Measurements from ENCODE around the gene HECTD2.

HECTD2 gene

DNA sequence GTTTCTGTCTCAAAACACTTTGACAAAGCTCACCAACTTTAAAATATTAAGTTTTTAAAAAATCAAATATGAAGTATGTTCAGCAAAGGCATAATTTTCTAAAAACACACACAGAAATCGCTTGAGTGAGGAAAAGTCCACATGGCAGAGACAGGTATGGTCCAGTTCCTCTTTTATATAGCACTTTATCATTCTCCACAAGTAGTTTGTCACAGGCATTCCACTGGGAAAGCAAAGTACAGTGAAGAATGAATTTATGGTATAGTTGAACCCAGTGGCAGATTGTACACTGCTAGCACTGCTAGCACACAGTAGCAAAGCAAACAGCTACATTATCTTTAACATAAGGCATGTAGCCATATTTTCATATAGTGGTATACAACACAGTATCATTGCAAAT, 102.3 kb downstream of the HECTD2 start:
- TF ChIP-seq CTCF (IDR thresholded peaks at IDR 0.05), result no peak
- no peak overlapping the region for H3K27ac ChIP-seq

DNA sequence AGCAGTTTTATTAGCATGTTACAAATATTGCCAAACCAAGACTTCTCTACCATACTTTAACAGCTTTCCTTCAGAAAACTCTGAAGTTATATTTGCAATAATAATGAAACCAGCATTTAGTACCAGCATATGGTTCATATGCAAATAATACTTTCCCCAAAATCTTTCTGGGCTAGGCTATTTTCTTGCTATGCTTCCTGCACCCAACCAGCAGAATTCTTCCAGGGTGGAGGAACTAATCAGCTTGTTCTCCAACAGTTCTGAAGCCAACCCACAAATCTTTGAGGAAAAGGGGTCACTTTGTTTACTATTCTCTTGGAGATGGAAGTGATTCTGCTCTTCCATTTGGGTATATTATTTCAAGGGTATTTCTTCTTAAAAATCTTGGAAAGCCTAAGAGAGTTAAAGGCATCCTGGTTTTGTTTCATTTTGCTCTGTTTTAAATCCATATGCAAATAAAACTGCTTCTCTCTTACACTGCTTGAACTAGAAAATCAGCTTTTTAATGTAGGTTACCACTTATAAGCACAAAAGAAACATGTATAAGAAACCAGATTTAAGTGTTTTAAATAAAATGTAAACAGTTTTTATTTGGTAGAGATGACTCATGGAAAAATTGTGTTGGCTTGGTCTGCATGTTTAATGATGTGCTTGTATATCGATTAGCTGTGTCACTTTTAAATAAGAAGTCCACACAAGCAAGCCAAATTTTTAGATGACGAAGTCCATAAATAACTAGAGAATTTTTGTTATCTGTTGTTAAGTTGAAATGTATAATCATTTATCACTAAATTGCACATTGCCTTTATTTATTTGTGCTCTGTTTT, 103.7 kb downstream of the HECTD2 start:
- H3K36me3 ChIP-seq, result no peaks in the 10 kb centered on the region
- no peaks in the 10 kb centered on the region for H3K9me3 ChIP-seq
- H3K27me3 ChIP-seq, result no peaks in the 10 kb centered on the region
- no peak overlapping the region for H3K27ac ChIP-seq
- no peaks in the 10 kb centered on the region for H3K4me1 ChIP-seq (ENCODE audit: control insufficient read depth in 1 of 2, insufficient read depth in 1 of 2, low read depth in 1 of 2, low read length in 1 of 2)
- TF ChIP-seq CTCF (IDR thresholded peaks at IDR 0.05), result no peak
- H3K4me3 ChIP-seq (ENCODE audit: low read depth in 1 of 2, low read length in 1 of 2), result no peak overlapping the region

More for the DNA sequence above, 102.3 kb downstream of the HECTD2 start:
- Histone ChIP-seq H3K36me3 (no peaks in the 10 kb centered on the region), H3K27me3 (no peaks in the 10 kb centered on the region), H3K9me3 (no peaks in the 10 kb centered on the region), H3K4me1 (ENCODE audit: control insufficient read depth in 1 of 2, insufficient read depth in 1 of 2, low read depth in 1 of 2, low read length in 1 of 2) (no peaks in the 10 kb centered on the region), H3K4me3 (ENCODE audit: low read depth in 1 of 2, low read length in 1 of 2) (no peak overlapping the region)

GRCh38 chr10:91514787-91515186, 104.6 kb downstream of the HECTD2 start:
- H3K27me3 ChIP-seq, result no peaks in the 10 kb centered on the region
- no peak for TF ChIP-seq CTCF (IDR thresholded peaks at IDR 0.05)
- no peak overlapping the region for H3K27ac ChIP-seq
- no peak overlapping the region for H3K4me3 ChIP-seq (ENCODE audit: low read depth in 1 of 2, low read length in 1 of 2)
- no peaks in the 10 kb centered on the region for H3K4me1 ChIP-seq (ENCODE audit: control insufficient read depth in 1 of 2, insufficient read depth in 1 of 2, low read depth in 1 of 2, low read length in 1 of 2)
- H3K9me3 ChIP-seq, result no peaks in the 10 kb centered on the region
- no peaks in the 10 kb centered on the region for H3K36me3 ChIP-seq

GRCh38 chr10:91517394-91517793, 107.2 kb downstream of the HECTD2 start:
- TF ChIP-seq CTCF (IDR thresholded peaks at IDR 0.05), result no peak
- no peaks in the 10 kb centered on the region for H3K9me3 ChIP-seq
- no peak overlapping the region for H3K27ac ChIP-seq
- no peaks in the 10 kb centered on the region for H3K4me1 ChIP-seq (ENCODE audit: control insufficient read depth in 1 of 2, insufficient read depth in 1 of 2, low read depth in 1 of 2, low read length in 1 of 2)
- no peaks in the 10 kb centered on the region for H3K27me3 ChIP-seq
- H3K36me3 ChIP-seq, result no peaks in the 10 kb centered on the region
- H3K4me3 ChIP-seq (ENCODE audit: low read depth in 1 of 2, low read length in 1 of 2), result no peak overlapping the region

- H3K36me3 ChIP-seq, result no peaks in the 10 kb centered on the region
- no peak for TF ChIP-seq CTCF (IDR thresholded peaks at IDR 0.05)
- H3K4me3 ChIP-seq (ENCODE audit: low read depth in 1 of 2, low read length in 1 of 2), result no peak overlapping the region
- H3K27ac ChIP-seq, result no peak overlapping the region
- H3K27me3 ChIP-seq, result no peaks in the 10 kb centered on the region
- no peaks in the 10 kb centered on the region for H3K9me3 ChIP-seq
- no peaks in the 10 kb centered on the region for H3K4me1 ChIP-seq (ENCODE audit: control insufficient read depth in 1 of 2, insufficient read depth in 1 of 2, low read depth in 1 of 2, low read length in 1 of 2)
Measured at GRCh38 chr10:91519899-91520514, 109.9 kb downstream of the HECTD2 start.

Measured in neutrophil (primary cell).